ENCODE results near the gene PRRT1B.

- no peak for TF ChIP-seq PPARA (CRISPR knock-in tag; IDR thresholded peaks at IDR 0.05; ENCODE audit: borderline replicate concordance)
- TF ChIP-seq ESRRG (CRISPR knock-in tag; IDR thresholded peaks at IDR 0.05), result no peak
- no peak for TF ChIP-seq TCF4 (CRISPR knock-in tag; IDR thresholded peaks at IDR 0.05; ENCODE audit: borderline replicate concordance)
- TF ChIP-seq SNAI2 (CRISPR knock-in tag; IDR thresholded peaks at IDR 0.05), result no peak
- TF ChIP-seq POU6F1 (CRISPR knock-in tag; IDR thresholded peaks at IDR 0.05; ENCODE audit: borderline replicate concordance, low read depth), result no peak
- no peak for TF ChIP-seq ZNF565 (CRISPR knock-in tag; conservative IDR thresholded peaks at IDR 0.05; ENCODE audit: low read depth)
- TF ChIP-seq TOX (CRISPR knock-in tag; IDR thresholded peaks at IDR 0.05; ENCODE audit: borderline replicate concordance), result no peak
- TF ChIP-seq PATZ1 (CRISPR knock-in tag; IDR thresholded peaks at IDR 0.05; ENCODE audit: borderline replicate concordance), result no peak
- no peak for TF ChIP-seq OSR1 (CRISPR knock-in tag; IDR thresholded peaks at IDR 0.05)
Measured at GRCh38 chr9:131582466-131583336, 37.4 kb downstream of the PRRT1B start.
